HG02885 (cell line): ENCODE measurements around the gene FRG2B.
A peak's percentile ranks its signal among the peaks of the same experiment; 100 is the strongest.
"Not testable (repeated sequence)": the region's sequence is repeated elsewhere in the genome, so short reads cannot be mapped to it uniquely, and the experiment has no call there.

Source experiments
- ATAC-seq: cut with Tn5 transposase; IDR thresholded peaks from one replicate; pipeline ENCODE4 v1.9.1; 2021; ENCODE audit warnings: mild to moderate bottlenecking; ENCODE audit not compliant: unreplicated experiment, poor library complexity

Gene FRG2B

DNA sequence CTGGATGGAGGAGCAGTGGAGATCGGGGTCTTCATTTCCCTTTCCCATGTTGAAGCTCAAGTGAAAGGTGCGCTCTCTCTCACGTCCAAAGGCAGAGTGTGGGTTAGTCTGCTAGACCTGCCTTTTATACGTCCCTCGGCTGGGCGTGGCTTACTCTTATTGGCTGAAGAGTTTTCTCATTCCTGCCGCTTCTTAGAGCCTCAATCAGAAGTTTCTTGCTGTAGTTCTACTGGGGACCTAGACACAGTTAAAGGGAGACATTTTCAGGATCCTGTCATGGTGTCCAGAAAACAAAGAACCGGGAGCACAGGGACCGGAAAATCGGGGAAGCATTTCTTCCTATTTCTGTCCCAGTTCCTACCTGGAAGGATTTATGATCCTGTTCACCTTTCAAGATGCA lies at the start of gene FRG2B:
Gene FRG2B, minus strand, starts transcription at position 101 of the 400 bp plus-strand sequence. Its CDS starts 53 bp downstream, at position 48.
- not testable (repeated sequence) for ATAC-seq

DNA sequence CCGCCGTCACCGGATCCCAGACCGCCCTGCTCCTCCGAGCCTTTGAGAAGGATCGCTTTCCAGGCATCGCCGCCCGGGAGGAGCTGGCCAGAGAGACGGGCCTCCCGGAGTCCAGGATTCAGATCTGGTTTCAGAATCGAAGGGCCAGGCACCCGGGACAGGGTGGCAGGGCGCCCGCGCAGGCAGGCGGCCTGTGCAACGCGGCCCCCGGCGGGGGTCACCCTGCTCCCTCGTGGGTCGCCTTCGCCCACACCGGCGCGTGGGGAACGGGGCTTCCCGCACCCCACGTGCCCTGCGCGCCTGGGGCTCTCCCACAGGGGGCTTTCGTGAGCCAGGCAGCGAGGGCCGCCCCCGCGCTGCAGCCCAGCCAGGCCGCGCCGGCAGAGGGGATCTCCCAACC lies 40.9 kb upstream of the FRG2B start:
- ATAC-seq, result not testable (repeated sequence)

DNA sequence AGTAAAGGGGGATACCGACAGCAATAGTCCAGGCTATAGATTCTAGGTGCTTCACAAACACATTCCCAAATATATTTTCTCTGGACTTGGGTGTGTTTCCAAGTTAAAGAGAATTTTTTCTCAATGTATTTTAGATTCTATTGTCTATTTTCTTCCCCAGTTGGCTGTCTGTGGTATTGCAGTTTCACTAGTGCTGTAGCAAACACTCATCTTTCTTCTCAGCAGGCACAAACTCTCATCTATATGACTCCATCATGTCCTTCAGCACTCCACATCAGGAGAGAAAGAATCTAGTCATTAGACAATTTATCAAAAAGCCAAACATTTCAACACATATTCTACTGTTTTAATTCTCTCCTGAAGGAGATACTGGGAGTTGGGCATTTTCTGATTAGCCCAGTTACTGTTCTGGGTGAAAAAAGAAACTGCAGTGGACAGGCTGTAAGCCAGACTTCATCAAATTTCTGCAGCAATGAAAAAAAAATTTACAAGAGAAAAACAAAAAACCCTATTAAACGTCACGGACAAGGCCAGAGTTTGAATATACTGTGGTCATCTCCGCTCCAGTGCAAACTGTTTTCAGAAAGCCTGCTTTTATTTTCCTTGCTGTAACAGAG lies 37.1 kb upstream of the FRG2B start:
- not testable (repeated sequence) for ATAC-seq

DNA sequence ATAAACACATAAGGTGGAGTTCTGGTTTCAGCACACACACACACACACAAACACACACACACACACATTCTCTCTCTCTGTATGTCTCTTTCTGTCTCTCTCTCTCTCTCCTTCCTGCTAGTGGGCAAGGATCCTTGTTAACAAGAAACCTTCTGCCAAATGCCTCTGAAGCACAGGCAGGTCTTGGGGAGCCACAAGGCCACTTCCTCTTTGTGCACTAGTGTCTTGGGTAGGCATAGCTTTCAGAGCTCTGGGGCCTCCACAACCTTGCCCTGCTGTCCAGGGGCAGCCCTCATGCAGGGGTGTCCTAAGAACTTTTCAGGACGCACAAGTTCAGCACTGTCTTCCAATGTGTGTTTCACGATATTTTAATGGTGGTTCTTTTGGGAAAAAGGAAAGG lies 34.5 kb upstream of the FRG2B start:
- not testable (repeated sequence) for ATAC-seq

DNA sequence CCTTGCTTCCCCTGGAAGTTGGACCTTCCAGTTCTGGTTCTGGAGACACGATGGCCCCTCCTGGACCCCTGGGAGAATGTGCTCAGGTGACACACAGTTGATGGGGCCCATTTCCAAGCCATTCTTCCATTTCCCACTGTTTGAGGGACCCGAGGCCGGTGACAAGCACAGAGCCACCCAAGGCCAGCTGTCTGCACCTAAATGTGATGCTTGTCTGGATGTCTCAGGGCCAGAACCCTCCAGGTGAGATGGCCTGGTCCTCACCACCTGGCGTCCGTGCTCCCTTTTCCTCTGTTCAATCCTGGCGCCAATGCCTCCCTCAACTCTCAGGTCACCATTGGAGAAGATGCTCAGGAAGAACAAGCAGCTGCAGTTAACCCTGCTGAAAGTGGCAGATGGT lies 33.9 kb upstream of the FRG2B start:
- not testable (repeated sequence) for ATAC-seq

DNA sequence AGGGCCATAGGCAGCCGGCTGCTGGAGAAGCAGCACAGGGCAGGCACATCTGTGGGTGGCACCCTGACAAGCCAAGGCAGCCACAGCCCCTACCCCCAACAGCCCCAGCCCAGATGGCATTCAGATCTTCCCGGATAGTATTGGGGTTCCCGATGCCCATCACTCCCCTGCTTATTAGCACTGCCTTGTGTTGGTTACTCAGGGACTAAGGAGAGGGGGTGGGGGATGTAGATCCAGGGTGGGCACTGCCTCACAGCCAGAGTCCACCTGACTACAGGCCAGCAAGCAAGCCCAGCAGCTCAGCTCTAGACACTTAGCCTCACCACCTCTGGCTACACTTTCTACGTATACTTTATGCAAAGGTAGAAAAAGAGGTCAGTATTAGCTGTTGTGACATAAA lies 30.7 kb upstream of the FRG2B start:
- not testable (repeated sequence) for ATAC-seq

DNA sequence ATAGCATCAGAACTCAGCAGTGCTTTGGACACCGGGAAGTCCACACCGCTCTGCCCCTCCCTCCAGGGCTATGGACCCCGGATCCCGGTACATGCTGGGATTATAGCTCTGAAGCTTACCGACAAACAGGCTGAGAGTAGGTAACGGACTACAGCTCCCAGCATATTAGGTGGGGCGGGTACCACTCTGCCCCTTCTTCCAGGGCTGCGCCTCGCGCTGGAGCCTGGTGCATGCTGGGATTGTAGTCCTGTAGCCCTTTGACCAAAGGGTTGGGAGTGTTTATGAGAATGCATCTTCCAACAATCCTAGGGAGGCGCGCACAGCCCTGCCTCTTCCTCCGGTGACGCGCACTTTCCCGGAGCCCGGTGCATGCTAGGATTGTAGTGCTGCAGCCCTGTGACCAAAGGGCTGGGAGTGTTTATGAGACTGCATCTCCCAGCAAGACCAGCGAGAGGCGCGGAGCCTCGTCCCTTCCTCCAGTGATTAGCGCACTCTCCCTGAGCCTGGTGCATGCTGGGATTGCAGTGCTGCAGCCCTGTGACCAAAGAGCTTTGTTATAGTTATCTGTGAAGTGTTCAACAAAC lies 22.4 kb upstream of the FRG2B start:
- ATAC-seq, result not testable (repeated sequence)

DNA sequence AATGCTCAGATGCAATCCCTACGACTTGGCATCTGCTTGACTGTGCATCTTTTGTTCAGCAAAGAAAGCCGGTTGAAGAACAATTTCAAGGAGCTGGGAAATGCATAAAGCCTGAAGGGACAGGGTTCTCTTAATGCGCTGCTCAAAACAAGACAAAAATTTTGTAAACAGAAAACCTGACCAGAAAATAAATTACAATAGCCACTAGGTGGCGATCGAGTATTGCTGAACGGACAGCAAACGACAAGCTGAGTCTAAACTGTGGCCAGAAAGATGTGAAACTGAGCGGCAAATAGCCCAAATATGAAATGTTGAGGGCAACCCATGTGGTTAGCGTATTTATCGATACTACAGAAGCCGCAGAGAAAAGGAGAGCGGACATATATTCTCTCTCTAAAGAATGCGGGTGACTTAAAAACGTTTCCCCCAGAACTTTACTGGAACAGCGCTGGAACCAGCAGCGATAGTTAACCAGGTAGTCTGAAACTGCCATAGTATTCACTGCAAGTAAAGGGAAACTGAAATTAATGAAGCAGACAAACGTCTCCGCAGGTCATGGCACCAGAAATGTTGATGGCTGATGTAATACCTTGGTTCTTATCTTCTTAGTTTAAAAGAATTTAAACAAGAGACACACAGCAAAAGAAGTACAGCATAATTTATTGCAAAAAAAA lies 20.6 kb upstream of the FRG2B start:
- peak; percentile 57 for ATAC-seq

DNA sequence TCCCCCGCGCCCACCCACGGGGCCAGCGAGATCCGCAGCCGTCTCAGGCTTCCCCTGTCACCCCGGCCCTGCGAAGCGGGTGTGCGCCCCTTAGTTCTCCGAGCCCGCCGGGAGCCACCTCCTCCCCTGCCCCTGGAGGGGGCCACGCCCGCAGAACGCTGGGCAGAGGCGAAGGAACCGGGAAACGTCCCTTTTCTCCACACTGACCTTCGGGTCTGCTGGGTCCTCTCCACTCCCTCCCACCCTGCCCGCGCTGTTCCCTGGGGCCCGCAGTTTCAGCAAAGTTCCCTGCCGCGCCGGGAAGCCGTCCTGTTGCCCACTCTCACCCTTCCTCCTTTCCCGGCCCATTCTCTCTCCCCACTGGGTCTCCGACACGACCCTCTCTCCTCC lies 11.2 kb upstream of the FRG2B start:
- not testable (repeated sequence) for ATAC-seq

DNA sequence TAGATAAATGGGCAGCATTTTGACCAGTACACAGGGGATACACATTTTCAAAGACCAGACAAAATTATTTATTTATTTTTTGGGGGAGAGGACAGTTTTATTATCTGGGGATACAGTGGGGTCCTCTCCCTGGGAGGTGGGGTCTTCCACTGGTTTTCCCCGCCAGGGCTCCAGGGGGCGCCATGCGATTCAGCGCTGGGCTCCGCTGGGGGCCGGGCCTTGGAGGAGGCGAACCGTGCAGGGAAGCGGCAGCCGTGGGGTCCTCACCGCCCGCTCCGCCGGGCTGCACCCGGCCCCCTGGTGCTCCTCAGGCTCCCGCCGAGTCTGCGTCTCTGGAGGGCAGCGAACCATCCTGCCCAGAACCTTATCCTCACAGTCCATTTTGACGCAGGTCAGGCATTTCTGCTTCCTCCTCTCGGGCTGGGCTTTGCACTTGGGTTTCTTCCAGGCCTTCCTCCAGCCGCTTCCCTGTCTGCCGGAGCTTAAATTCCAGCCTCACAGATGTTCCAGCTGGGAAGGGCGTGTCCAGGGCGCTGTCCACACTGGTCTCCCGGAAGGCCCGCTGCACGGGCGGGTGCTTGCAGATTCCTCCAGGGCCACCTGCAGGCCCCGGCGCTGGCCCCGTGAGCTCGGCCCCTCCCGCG lies 10.7 kb upstream of the FRG2B start:
- peak; percentile 59 for ATAC-seq

DNA sequence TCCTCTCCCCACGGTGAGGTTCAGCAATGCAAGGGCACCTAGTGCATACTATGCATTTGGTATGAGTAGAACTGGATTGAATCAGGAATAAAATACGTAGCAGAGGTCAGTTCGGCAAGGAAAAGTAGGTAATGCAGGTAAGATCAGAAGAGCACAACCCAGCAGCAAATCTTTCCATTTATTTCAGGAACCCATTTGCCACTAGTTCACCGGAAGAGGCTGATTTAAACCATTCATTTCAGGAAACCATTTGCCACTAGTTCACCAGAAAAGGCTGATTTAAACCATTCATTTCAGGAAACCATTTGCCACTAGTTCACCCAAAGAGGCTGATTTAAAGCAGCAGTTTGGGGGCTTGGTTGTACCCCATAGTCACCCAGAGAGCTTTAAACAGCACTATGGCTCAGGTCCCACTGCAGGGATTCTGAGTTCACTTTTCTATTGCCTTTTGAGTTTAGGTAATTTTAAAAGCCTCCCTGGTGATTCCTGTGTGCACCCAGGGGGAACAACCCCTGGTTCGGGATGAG lies 4.2 kb upstream of the FRG2B start:
- not testable (repeated sequence) for ATAC-seq

DNA sequence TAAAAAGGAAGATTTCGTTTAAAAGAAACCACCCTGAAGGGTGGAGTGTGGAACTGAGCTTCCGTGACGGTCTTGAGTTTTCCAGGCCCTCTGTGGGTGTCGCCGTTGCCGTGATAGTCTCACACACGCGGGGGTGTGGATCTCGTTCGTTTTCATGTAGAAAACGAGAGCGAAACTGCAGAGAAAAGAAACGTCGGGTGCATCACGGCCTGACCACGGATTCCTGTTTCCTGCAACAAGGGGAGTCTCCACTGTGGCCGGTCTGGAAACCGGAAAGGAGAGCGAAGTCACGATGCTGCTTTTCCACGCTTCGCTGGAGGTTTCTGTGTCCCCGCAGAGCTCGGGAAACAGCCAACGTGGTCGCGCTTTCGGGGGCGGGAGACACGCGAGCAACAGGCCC lies 4.1 kb downstream of the FRG2B start:
- peak; percentile 42 for ATAC-seq

DNA sequence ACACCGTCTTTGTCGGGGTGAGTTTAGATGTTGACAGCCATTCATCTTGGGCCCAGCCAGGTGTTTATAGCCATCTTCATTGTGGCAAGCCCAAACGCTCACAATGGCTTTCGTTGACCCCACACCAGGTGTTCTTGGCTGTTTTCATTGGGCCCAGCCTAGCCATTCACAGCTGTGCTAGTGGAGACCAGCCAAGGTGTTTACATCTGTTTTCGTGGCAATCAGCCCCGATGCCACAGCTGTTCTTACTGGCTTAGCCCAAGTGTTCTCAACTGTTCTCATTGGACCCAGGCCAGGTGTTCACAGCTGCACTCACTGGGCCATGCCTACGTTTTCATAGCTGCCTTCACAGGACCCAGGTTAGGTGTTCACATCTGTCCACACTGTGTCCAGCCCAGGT lies 7.7 kb downstream of the FRG2B start:
- ATAC-seq, result no peak

DNA sequence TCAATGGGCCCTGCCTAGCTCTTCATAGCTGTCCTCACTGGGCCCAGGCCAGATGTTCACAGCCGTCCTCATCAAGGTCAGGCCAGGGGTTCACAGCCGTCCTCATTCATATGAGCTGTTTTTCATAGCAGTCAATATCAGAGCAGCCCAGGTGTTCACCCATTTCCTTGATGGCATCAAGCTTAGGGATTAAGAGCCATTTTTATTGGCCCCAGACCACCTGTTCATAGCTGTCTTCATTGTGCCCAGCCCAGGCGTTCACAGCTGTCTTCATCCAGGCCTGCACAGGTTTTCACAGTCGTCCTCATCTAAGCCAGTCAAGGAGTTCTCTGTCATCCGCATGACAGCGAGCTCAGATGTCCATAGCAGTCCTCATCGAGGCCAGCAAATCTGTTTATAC lies 9.4 kb downstream of the FRG2B start:
- no peak for ATAC-seq

DNA sequence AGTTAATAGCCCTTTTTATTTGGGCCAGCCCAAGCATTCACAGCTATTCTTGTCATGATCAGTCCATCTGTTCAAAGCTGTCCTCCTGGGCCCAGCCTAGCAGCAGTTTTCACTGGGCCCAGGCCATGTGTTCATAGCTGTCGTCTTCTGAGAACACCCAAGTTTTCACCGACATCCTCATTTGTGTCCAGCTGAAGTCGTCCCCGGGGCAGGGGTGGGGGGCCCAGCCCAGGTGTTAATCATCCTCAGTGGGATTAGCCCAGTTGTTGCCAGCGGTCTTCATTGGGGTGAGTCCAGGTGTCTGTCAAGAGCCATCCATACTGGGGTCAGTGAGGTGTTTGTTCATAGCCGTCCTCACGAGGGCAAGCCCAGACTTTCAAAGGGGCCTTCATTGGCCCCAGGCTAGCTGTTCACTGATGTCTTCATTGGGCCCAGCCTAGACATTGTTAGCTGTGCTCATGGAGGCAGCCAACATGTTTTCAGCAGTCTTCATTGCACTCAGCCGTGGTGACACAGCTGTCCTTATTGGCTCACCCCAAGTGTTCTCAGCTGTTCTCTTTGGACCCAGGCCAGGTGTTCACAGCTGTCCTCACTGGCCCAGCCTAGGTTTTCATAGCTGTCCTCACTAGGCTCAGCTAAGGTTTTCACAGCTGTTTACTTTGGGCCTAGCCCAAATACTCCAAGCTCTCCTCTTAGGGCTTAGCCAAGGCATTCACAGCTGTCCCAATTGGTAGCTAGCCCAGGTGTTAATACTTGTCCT lies 10.0 kb downstream of the FRG2B start:
- no peak for ATAC-seq

DNA sequence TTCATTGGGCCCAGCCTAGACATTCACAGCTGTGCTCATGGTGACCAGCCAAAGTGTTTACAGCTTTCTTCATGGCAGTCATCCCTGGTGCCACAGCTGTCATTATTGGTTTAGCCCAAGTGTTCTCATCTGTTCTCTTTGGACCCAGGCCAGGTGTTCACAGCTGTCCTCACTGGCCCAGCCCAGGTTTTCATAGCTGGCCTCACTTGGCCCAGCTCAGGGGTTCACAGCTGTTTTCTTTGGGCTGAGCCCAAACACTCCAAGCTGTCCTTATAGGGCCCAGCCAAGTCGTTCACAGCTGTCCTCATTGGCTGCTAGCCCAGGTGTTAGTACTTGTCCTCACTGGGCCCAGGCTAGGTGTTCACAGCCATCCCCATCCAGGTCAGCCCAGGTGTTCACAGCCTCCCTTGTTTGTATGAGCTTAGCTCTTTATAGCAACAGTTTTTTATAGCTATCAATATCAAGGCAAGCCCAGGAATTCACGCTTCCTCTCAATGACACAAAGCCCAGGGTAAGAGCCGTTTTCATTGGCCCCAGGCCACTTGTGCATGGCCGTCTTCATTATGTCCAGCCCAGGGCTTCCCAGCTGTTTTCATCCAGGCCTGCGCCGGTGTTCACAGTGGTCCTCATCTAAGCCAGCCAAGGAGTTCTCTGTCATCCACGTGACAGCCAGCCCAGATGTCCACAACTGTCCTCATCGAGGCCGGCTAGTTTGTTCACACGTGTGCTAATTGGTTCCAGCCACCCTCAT lies 11.6 kb downstream of the FRG2B start:
- ATAC-seq, result no peak

DNA sequence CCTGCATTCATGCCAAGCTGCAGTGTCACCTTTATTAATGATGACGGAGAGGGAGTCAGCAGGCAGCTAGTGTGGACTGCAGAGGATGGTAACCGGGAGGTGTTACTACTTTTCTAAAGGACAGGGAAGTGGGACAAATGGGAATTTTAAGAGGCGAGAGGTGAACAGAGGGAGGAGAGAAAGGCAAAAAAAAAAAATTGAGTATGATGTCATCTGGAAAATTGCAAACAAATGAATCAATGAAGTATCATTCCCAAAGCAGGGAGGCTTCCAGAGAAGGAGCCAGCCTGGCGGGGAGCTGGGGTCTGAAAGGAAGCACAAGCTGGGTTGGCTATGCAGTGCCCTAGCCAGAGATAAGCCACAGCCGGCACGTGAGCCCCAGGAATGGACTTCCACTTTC lies 12.9 kb downstream of the FRG2B start:
- ATAC-seq, result no peak

DNA sequence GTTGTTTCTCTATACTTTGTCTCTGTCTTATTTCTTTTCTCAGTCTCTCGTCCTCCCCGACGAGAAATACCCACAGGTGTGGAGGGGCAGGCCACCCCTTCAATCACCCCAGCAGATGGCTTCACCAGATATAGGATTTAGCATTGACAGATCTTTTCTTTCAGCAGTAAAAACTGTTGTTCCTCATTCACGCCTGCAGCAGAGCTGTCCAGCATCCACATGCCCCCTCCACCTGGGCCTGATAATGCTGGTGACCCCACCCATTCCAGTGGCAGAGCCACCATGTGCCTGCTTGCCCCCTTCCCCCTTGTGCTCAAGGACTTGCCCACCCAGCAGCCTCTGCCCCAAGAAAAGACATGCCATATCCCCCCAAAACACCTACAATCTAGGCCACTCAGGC lies 15.5 kb downstream of the FRG2B start:
- ATAC-seq, result no peak

DNA sequence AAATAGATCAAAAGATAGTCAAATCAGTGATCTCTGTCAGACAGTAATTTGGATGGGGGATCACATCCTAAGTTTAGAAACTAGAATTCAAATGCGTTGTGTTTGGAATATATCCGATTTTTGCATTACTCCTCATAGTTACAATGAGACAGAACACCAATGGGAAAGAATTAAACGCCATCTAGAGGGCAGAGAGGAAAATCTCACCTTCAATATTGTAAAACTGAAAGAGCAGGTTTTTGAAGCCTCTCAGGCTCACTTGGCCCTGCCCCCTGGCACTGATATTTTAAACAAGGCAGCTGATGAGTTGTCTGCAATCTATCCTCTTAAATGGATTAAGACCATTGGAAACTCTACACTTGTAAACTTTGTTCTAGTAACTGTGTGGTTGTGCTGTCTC lies 17.7 kb downstream of the FRG2B start:
- no peak for ATAC-seq

DNA sequence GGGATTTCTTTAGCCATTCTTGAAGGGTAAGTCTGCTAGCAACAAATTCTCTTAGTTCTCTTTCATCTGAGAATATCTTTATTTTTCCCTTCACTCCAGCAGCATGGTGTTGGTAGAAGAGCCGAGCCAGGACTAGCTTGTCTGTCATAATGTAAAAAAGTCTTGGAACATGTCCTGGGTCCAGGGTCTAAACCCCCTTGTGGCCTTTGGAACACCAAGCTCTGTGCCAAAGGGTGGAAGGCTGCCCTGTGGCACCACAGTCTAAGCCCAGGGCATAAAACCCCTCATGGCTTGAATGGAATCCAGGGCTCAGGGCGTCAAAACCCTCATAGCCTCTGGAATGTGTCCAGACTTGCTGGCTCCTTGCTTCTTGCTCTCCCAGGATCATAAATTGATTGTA lies 23.2 kb downstream of the FRG2B start:
- ATAC-seq, result not testable (repeated sequence)
